ENCODE data around the gene EGFL8. TPM values are rescaled to one million over a fixed set of nuclear protein-coding genes. Genes with fewer than 3 reads are reported as not detected.

EGFL8 gene
- total RNA-seq, 4 donors from 2014 or later: 0.80 to 7.1 (median 4.2) TPM

DNA sequence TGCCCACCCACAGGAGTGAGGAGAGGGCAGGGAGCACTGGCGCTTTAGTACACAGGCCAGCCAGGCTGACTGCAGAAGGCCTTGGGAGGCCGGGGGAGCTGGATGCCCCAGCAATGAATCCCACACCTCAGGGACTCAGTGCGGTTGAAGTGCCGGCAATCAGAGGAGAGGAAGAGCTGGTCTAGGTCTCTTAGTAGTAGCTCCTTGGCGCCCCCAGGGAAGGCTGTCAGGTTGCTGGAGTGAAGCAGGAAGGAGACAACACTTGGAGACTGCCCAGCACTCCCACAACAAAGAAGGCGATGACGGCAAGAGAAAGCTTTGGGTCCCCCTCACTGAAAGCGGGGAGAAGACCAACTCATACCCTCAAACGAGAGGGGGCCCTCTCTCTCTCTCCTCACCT is 46.9 kb upstream of the EGFL8 start:
- ATAC-seq (no peak), DNase-seq (no peak)
- Histone ChIP-seq H3K9me3 (no peaks in the 10 kb centered on the region), H3K4me3 (no peak overlapping the region), H3K27me3 (no peaks in the 10 kb centered on the region), H3K4me1 (peaks cover 9 to 14% of the 10 kb centered on the region in 2 donors), H3K27ac (no peak overlapping the region), H3K36me3 (peaks cover 0 to 77% of the 10 kb centered on the region in 2 donors)
- in situ Hi-C loops (cut with MboI; ENCODE audit: low sequenced_read_pairs in 4 of 4): no loop called here
- TF ChIP-seq, protein P1, sequence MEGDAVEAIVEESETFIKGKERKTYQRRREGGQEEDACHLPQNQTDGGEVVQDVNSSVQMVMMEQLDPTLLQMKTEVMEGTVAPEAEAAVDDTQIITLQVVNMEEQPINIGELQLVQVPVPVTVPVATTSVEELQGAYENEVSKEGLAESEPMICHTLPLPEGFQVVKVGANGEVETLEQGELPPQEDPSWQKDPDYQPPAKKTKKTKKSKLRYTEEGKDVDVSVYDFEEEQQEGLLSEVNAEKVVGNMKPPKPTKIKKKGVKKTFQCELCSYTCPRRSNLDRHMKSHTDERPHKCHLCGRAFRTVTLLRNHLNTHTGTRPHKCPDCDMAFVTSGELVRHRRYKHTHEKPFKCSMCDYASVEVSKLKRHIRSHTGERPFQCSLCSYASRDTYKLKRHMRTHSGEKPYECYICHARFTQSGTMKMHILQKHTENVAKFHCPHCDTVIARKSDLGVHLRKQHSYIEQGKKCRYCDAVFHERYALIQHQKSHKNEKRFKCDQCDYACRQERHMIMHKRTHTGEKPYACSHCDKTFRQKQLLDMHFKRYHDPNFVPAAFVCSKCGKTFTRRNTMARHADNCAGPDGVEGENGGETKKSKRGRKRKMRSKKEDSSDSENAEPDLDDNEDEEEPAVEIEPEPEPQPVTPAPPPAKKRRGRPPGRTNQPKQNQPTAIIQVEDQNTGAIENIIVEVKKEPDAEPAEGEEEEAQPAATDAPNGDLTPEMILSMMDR (IDR thresholded peaks at IDR 0.05 in 4 of 5, conservative IDR thresholded peaks at IDR 0.05 in 1 of 5): no peak
- TF ChIP-seq POLR2A (IDR thresholded peaks at IDR 0.05): no peak
- intact Hi-C loops (cut with DNase I; ENCODE audit: low total_unique reads): loop anchor here (10.0 kb wide), 1 partner anchor 73 kb away; no protein-coding TSS in a partner anchor

DNA sequence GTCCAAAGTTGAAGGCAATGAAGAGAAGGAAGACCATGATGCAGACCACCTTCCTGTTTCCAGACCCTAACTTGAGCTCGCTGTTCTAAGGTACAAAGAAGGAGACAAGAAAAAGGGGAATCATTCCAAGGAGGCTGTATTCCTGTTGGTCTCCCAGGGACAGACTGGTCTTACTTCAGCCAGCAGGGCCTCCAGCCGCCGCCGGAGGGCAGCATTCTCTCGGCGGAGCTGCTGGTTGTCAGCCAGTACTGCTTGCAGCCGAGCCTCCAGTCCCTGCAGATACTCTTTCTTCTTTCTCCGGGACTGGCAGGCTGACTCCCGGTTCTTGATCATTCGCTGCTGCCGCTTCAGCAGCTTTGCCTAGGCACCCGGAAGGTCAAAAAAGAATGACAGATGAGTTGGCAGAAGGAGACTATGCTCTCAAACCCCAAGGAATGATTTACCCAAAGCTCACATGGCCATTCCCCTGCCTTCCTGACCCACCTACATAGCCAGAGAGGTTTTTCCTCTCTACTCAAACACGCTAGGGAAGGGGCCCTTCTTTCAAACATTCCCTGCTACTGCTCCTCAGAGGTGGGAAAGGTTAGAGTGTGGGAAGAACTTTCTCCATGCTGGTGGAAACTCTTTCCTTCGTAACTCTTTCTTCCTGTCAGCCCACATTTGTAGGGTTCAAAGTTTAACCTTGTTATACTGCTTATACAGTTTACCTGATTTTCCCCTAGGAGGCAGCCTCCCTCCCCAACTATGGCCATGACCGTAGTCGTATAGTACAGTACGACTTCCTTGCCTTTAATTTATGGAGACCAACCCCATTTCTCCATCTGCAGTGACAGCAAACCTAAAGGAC is 45.4 kb upstream of the EGFL8 start:
- DNase-seq (peak; percentile 64 to 83), ATAC-seq (peak; percentile 82 to 88)
- TF ChIP-seq, protein P1 (IDR thresholded peaks at IDR 0.05 in 4 of 5, conservative IDR thresholded peaks at IDR 0.05 in 1 of 5): peak; percentile 82 to 91 (median 88)
- TF ChIP-seq POLR2A (IDR thresholded peaks at IDR 0.05): no peak
- Histone ChIP-seq H3K4me3 (no peak overlapping the region), H3K27me3 (no peaks in the 10 kb centered on the region), H3K36me3 (peaks cover 0 to 91% of the 10 kb centered on the region in 2 donors), H3K9me3 (no peaks in the 10 kb centered on the region), H3K27ac (peak overlapping the region in 2 of 4 donors; percentile 25 to 43), H3K4me1 (peaks cover 3 to 8% of the 10 kb centered on the region in 2 donors)
- in situ Hi-C loops (cut with MboI; ENCODE audit: low sequenced_read_pairs in 4 of 4): no loop called here
- intact Hi-C loops (cut with DNase I; ENCODE audit: low total_unique reads): loop anchor here (1.0 to 10.0 kb wide), 3 partner anchors 35 to 76 kb away; partner anchors contain the start of gene PPT2

DNA sequence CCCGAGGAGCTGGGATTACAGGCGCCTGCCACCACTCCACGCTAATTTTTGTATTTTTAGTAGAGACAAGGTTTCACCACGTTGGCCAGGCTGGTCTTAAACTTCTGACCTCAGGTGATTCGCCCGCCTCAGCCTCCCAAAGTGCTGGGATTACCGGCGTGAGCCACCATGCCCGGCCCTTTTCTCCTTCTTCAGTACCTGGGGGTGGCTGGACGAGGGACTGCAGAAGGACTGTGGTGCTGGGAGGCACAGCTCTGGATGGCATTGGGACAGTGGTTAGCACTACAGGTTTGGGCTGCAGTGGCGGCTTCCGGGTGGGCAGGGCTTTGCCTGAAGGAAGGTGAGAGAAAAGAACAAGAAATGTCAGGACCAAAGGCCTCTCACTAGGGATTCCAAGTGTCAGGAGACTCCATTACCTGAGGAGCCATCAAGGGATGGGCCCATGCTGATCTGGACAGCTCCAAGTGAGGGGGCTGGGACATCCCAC is 43.8 kb upstream of the EGFL8 start:
- intact Hi-C loops (cut with DNase I; ENCODE audit: low total_unique reads): no loop called here
- Histone ChIP-seq H3K4me1 (peaks cover 0 to 4% of the 10 kb centered on the region in 2 donors), H3K27me3 (no peaks in the 10 kb centered on the region), H3K27ac (no peak overlapping the region), H3K9me3 (no peaks in the 10 kb centered on the region), H3K36me3 (peaks cover 0 to 96% of the 10 kb centered on the region in 2 donors), H3K4me3 (no peak overlapping the region)
- in situ Hi-C loops (cut with MboI; ENCODE audit: low sequenced_read_pairs in 4 of 4): loop anchor here in 1 of 4 donors (10.0 kb wide), 1 partner anchor 74 kb away; the partner anchor contains the start of genes GPSM3 and PBX2
- TF ChIP-seq, protein P1 (IDR thresholded peaks at IDR 0.05 in 4 of 5, conservative IDR thresholded peaks at IDR 0.05 in 1 of 5): no peak
- no peak for TF ChIP-seq POLR2A (IDR thresholded peaks at IDR 0.05)
- DNase-seq: no peak
- ATAC-seq: no peak

DNA sequence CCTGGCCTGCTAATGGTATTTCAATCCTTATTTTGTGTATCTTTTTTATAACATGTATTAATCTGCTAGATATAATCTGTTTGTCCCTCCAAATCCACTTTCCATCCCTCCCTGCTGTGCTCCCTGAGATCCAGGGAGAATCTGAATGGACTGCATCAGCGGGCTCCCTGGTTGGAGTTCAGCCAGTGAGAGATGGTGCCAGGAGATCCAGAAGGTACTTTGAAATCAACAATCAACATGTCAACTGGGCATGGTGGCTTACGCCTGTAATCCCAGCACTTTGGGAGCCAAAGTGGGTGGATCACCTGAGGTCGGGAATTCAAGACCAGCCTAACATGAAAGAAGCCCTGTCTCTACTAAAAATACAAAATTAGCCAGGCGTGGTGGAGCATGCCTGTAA is 40.7 kb upstream of the EGFL8 start:
- TF ChIP-seq, protein P1 (IDR thresholded peaks at IDR 0.05 in 4 of 5, conservative IDR thresholded peaks at IDR 0.05 in 1 of 5): no peak
- no peak for TF ChIP-seq POLR2A (IDR thresholded peaks at IDR 0.05)
- Histone ChIP-seq H3K27ac (no peak overlapping the region), H3K4me3 (no peak overlapping the region), H3K4me1 (peaks cover 15 to 19% of the 10 kb centered on the region in 2 donors), H3K27me3 (no peaks in the 10 kb centered on the region), H3K36me3 (peaks cover 0 to 80% of the 10 kb centered on the region in 2 donors), H3K9me3 (no peaks in the 10 kb centered on the region)
- DNase-seq (no peak), ATAC-seq (no peak)
- in situ Hi-C loops (cut with MboI; ENCODE audit: low sequenced_read_pairs in 4 of 4): loop anchor here in 1 of 4 donors (10.0 kb wide), 1 partner anchor 71 kb away; the partner anchor contains the start of genes GPSM3 and PBX2
- intact Hi-C loops (cut with DNase I; ENCODE audit: low total_unique reads): no loop called here
